Chondrocyte (in vitro differentiated cells): ENCODE measurements around the gene PIP4K2C. TPM values are rescaled to one million over a fixed set of nuclear protein-coding genes. Genes with fewer than 3 reads are reported as not detected.

ENCODE experiments used
- DNase-seq: peaks from one replicate; pipeline ENCODE4 v3.0.0; 2021; ENCODE audit warnings: mixed read lengths, low spot score
- H3K27ac Mint-ChIP-seq: one replicate; pipeline ENCODE4 v1.8.0; 2021; ENCODE audit warnings: mild to moderate bottlenecking, moderate library complexity, mixed read lengths; ENCODE audit not compliant: unreplicated experiment
- H3K27me3 Mint-ChIP-seq: 2 replicates; pipeline ENCODE4 v1.8.0; 2021; ENCODE audit warnings: low read depth, mixed read lengths
- H3K36me3 Mint-ChIP-seq: 2 replicates; pipeline ENCODE4 v1.8.0; 2021; ENCODE audit warnings: low read depth, mixed read lengths
- H3K4me1 Mint-ChIP-seq: 2 replicates; pipeline ENCODE4 v1.8.0; 2021; ENCODE audit warnings: low read depth, mild to moderate bottlenecking, mixed read lengths
- H3K4me3 Mint-ChIP-seq: one replicate; pipeline ENCODE4 v1.8.0; 2021; ENCODE audit warnings: mild to moderate bottlenecking, moderate library complexity, mixed read lengths; ENCODE audit not compliant: unreplicated experiment
- H3K9me3 Mint-ChIP-seq: 2 replicates; pipeline ENCODE4 v1.8.0; 2021; ENCODE audit warnings: low read depth, mixed read lengths
- CTCF ChIP-seq: fragments of 200-600 bp; sonication (generic); IDR thresholded peaks from 2 replicates; pipeline ENCODE4 v1.5.0; 2021; ENCODE audit warnings: antibody characterized with exemption, mild to moderate bottlenecking, moderate library complexity
- long read RNA-seq: library from polyadenylated mRNA; stranded (forward); transcript quantifications from one replicate; pipeline ENCODE4 v2.0.0, GENCODE V29; 2021
- total RNA-seq: library from RNA; stranded (reverse); gene quantifications from 3 replicates; pipeline ENCODE4 v1.2.1, GENCODE V29; 2021

The PIP4K2C gene
- 27.9 to 33.1 TPM (median 30.5 TPM) in 3 replicates for total RNA-seq
- long read RNA-seq, transcript PIP4K2C-201 (10 exons, 2,924 nt): major isoform, 33 of 39 reads
- long read RNA-seq, partial matches to known transcripts: 2 of 39 reads
- long read RNA-seq, other reads (novel, unspliced or antisense): 4 of 39 reads

- peaks cover 26% of the 10 kb centered on the region for H3K4me1 Mint-ChIP-seq
- no peaks in the 10 kb centered on the region for H3K27me3 Mint-ChIP-seq
- peaks cover 9% of the 10 kb centered on the region for H3K36me3 Mint-ChIP-seq
- peak within 1 kb of the TSS; percentile 92 for H3K4me3 Mint-ChIP-seq
- no peak for DNase-seq
- H3K27ac Mint-ChIP-seq: peak within 1 kb of the TSS; percentile 87
- H3K9me3 Mint-ChIP-seq: no peaks in the 10 kb centered on the region
- TF ChIP-seq CTCF: no peak
These were observed at the start of gene PIP4K2C for GRCh38 chr12:57590864-57591781. Gene PIP4K2C, plus strand, starts transcription at chr12:57591192. Its CDS starts 98 bp downstream, at chr12:57591290.

- no peak for TF ChIP-seq CTCF
- H3K9me3 Mint-ChIP-seq: no peaks in the 10 kb centered on the region
- no peak for DNase-seq
- peaks cover 31% of the 10 kb centered on the region for H3K4me1 Mint-ChIP-seq
- H3K36me3 Mint-ChIP-seq: peaks cover 11% of the 10 kb centered on the region
- H3K27ac Mint-ChIP-seq: no peak overlapping the region
- H3K27me3 Mint-ChIP-seq: no peaks in the 10 kb centered on the region
- H3K4me3 Mint-ChIP-seq: no peak overlapping the region
These were observed 49.3 kb upstream of the PIP4K2C start for GRCh38 chr12:57541717-57542116.

GRCh38 chr12:57543581-57543980 is 47.4 kb upstream of the PIP4K2C start:
- H3K36me3 Mint-ChIP-seq: peaks cover 9% of the 10 kb centered on the region
- H3K9me3 Mint-ChIP-seq: no peaks in the 10 kb centered on the region
- H3K4me1 Mint-ChIP-seq: peaks cover 37% of the 10 kb centered on the region
- TF ChIP-seq CTCF: no peak
- no peak overlapping the region for H3K4me3 Mint-ChIP-seq
- DNase-seq: no peak
- peaks cover 3% of the 10 kb centered on the region for H3K27me3 Mint-ChIP-seq
- H3K27ac Mint-ChIP-seq: no peak overlapping the region

GRCh38 chr12:57545809-57546437 is 45.1 kb upstream of the PIP4K2C start:
- peaks cover 5% of the 10 kb centered on the region for H3K36me3 Mint-ChIP-seq
- H3K9me3 Mint-ChIP-seq: no peaks in the 10 kb centered on the region
- DNase-seq: no peak
- no peak for TF ChIP-seq CTCF
- H3K4me3 Mint-ChIP-seq: peak overlapping the region; percentile 99
- peaks cover 51% of the 10 kb centered on the region for H3K4me1 Mint-ChIP-seq
- H3K27ac Mint-ChIP-seq: peak overlapping the region; percentile 97
- peaks cover 10% of the 10 kb centered on the region for H3K27me3 Mint-ChIP-seq
